H9 (cell line): Measurements from ENCODE around the gene CTSE. TPM values are rescaled to one million over a fixed set of nuclear protein-coding genes. Genes with fewer than 3 reads are reported as not detected.
"Not testable (repeated sequence)": the region's sequence is repeated elsewhere in the genome, so short reads cannot be mapped to it uniquely, and the experiment has no call there.

ENCODE experiments used
- DNase-seq: peaks from one replicate; pipeline ENCODE4 v3.0.0-alpha.2; 2017
- H2AFZ ChIP-seq: one replicate; pipeline ENCODE4 v1.6.1; 2013; ENCODE audit warnings: mild to moderate bottlenecking, low read length, control low read depth, moderate library complexity
- H2AK5ac ChIP-seq: 2 replicates; pipeline ENCODE4 v1.6.1; 2013; ENCODE audit warnings: low read length, control low read depth, mixed read lengths; ENCODE audit not compliant: insufficient read length
- H2BK120ac ChIP-seq: one replicate; pipeline ENCODE4 v1.6.1; 2013; ENCODE audit warnings: low read depth, mild to moderate bottlenecking, low read length, control low read depth, inconsistent platforms; ENCODE audit not compliant: poor library complexity, severe bottlenecking
- H2BK12ac ChIP-seq: 2 replicates; pipeline ENCODE4 v1.6.1; 2013; ENCODE audit warnings: low read length, control low read depth, mixed read lengths, low read depth; ENCODE audit not compliant: insufficient read length
- H2BK15ac ChIP-seq: 2 replicates; pipeline ENCODE4 v1.6.1; 2013; ENCODE audit warnings: low read depth, low read length, control low read depth
- H2BK20ac ChIP-seq: one replicate; pipeline ENCODE4 v1.6.1; 2013; ENCODE audit warnings: low read depth, mild to moderate bottlenecking, low read length, control low read depth, inconsistent platforms; ENCODE audit not compliant: poor library complexity, severe bottlenecking
- H2BK5ac ChIP-seq: 2 replicates; pipeline ENCODE4 v1.6.1; 2013; ENCODE audit warnings: low read length, control low read depth, mixed read lengths; ENCODE audit not compliant: insufficient read length
- H3K14ac ChIP-seq: 2 replicates; pipeline ENCODE4 v1.6.1; 2013; ENCODE audit warnings: low read length, control low read depth; ENCODE audit not compliant: insufficient read depth
- H3K18ac ChIP-seq: 2 replicates; pipeline ENCODE4 v1.6.1; 2013; ENCODE audit warnings: low read depth, mild to moderate bottlenecking, mixed read lengths, low read length, control low read depth; ENCODE audit not compliant: insufficient read length
- H3K23ac ChIP-seq: 2 replicates; pipeline ENCODE4 v1.6.1; 2013; ENCODE audit warnings: low read length, control low read depth, mixed read lengths, low read depth; ENCODE audit not compliant: insufficient read length
- H3K23me2 ChIP-seq: 2 replicates; pipeline ENCODE4 v1.6.1; 2013; ENCODE audit warnings: low read depth, mild to moderate bottlenecking, mixed read lengths, low read length, control low read depth; ENCODE audit not compliant: insufficient read length, poor library complexity, severe bottlenecking
- H3K27ac ChIP-seq: 2 replicates; pipeline ENCODE4 v1.5.1; 2013; ENCODE audit warnings: low read length, control low read depth, mixed read lengths, low read depth; ENCODE audit not compliant: insufficient read length
- H3K27me3 ChIP-seq: 2 replicates; pipeline ENCODE4 v1.6.1; 2013; ENCODE audit warnings: low read length, control low read depth, inconsistent platforms; ENCODE audit not compliant: insufficient read depth
- H3K4ac ChIP-seq: 2 replicates; pipeline ENCODE4 v1.6.1; 2013; ENCODE audit warnings: low read depth, mild to moderate bottlenecking, control low read depth, inconsistent platforms, low read length, moderate library complexity
- H3K4me1 ChIP-seq: 2 replicates; pipeline ENCODE4 v1.6.1; 2013; ENCODE audit warnings: low read length, control low read depth, inconsistent platforms; ENCODE audit not compliant: insufficient read depth
- H3K4me2 ChIP-seq: 2 replicates; pipeline ENCODE4 v1.6.1; 2013; ENCODE audit warnings: low read length, control low read depth, mixed read lengths; ENCODE audit not compliant: insufficient read length, insufficient read depth
- H3K56ac ChIP-seq: 2 replicates; pipeline ENCODE4 v1.6.1; 2013; ENCODE audit warnings: low read depth, mild to moderate bottlenecking, mixed read lengths, low read length, control low read depth; ENCODE audit not compliant: insufficient read length
- H3K79me1 ChIP-seq: 2 replicates; pipeline ENCODE4 v1.6.1; 2013; ENCODE audit warnings: low read depth, mild to moderate bottlenecking, moderate library complexity, low read length, control low read depth, inconsistent platforms; ENCODE audit not compliant: insufficient read depth, poor library complexity, severe bottlenecking
- H3K79me2 ChIP-seq: 2 replicates; pipeline ENCODE4 v1.6.1; 2013; ENCODE audit warnings: low read length, control low read depth, inconsistent platforms; ENCODE audit not compliant: insufficient read depth
- H3K9ac ChIP-seq: 2 replicates; pipeline ENCODE4 v1.6.1; 2013; ENCODE audit warnings: low read length, control low read depth, mixed read lengths; ENCODE audit not compliant: insufficient read length; ENCODE audit errors: extremely low read depth
- H3K9me3 ChIP-seq: one replicate; pipeline ENCODE4 v1.6.1; 2013; ENCODE audit warnings: low read depth, low read length, inconsistent platforms; ENCODE audit not compliant: control insufficient read depth
- H3T11ph ChIP-seq: one replicate; pipeline ENCODE4 v1.6.1; 2013; ENCODE audit warnings: mild to moderate bottlenecking, low read length, control low read depth, inconsistent platforms
- H4K20me1 ChIP-seq: one replicate; pipeline ENCODE4 v1.6.1; 2013; ENCODE audit not compliant: control insufficient read depth, insufficient read length, insufficient read depth
- H4K5ac ChIP-seq: 2 replicates; pipeline ENCODE4 v1.6.1; 2013; ENCODE audit warnings: low read depth, mild to moderate bottlenecking, mixed read lengths, low read length, control low read depth; ENCODE audit not compliant: insufficient read length
- H4K8ac ChIP-seq: replicated peaks from 2 replicates; pipeline ENCODE4 v1.6.1; 2013; ENCODE audit warnings: low read length, control low read depth, mixed read lengths, low read depth; ENCODE audit not compliant: insufficient read length
- H4K91ac ChIP-seq: 2 replicates; pipeline ENCODE4 v1.6.1; 2013; ENCODE audit warnings: low read depth, mild to moderate bottlenecking, moderate library complexity, mixed read lengths, low read length, control low read depth; ENCODE audit not compliant: insufficient read length
- H3K27ac Mint-ChIP-seq, 3 experiments: 2 replicates in 2 of 3; 3 replicates in 1 of 3; pipeline ENCODE4 v1.8.0; 2020 to 2021; ENCODE audit warnings: mixed read lengths in 3 of 3, mild to moderate bottlenecking in 1 of 3, moderate library complexity in 1 of 3
- H3K27me3 Mint-ChIP-seq: 2 replicates; pipeline ENCODE4 v1.8.0; 2021; ENCODE audit warnings: low read depth, mild to moderate bottlenecking, moderate library complexity, mixed read lengths
- H3K36me3 Mint-ChIP-seq, 3 experiments: 2 replicates in 2 of 3; 3 replicates in 1 of 3; pipeline ENCODE4 v1.8.0; 2020 to 2021; ENCODE audit warnings: low read depth in 3 of 3, mixed read lengths in 3 of 3; ENCODE audit not compliant: insufficient read depth in 1 of 3
- H3K4me1 Mint-ChIP-seq, 2 experiments: 2 replicates each; pipeline ENCODE4 v1.8.0; 2020; ENCODE audit warnings: mixed read lengths in 2 of 2
- H3K4me3 Mint-ChIP-seq, 2 experiments: 2 replicates in 1 of 2; 3 replicates in 1 of 2; pipeline ENCODE4 v1.8.0; 2020 to 2021; ENCODE audit warnings: mild to moderate bottlenecking in 2 of 2, mixed read lengths in 2 of 2, moderate library complexity in 1 of 2
- H3K9me3 Mint-ChIP-seq, 2 experiments: 2 replicates in 1 of 2; 3 replicates in 1 of 2; pipeline ENCODE4 v1.8.0; 2020; ENCODE audit warnings: mild to moderate bottlenecking in 2 of 2, mixed read lengths in 2 of 2, moderate library complexity in 1 of 2
- WGBS: extraction: QIAGEN DNeasy Blood & Tissue Kit; methylation state at CpG from one replicate; pipeline ENCODE4 v1.1.7; 2013; ENCODE audit warnings: missing lambda C conversion rate, low lambda C conversion rate, mixed read lengths; ENCODE audit not compliant: insufficient read length; ENCODE audit errors: extremely low coverage; 5-methylcytosine and 5-hydroxymethylcytosine counted together
- total RNA-seq: library from RNA; stranded (reverse); gene quantifications from 2 replicates; pipeline ENCODE4 v1.2.1, GENCODE V29; 2021
- TF ChIP-seq, protein P1 (sequence below): fragments of 200-600 bp; sonication (generic); conservative IDR thresholded peaks from 3 replicates; pipeline ENCODE4 v1.8.0; 2021; ENCODE audit warnings: antibody characterized with exemption, mild to moderate bottlenecking

CTSE gene
- total RNA-seq, 1 experiment from 2014 or later: not detected

DNA sequence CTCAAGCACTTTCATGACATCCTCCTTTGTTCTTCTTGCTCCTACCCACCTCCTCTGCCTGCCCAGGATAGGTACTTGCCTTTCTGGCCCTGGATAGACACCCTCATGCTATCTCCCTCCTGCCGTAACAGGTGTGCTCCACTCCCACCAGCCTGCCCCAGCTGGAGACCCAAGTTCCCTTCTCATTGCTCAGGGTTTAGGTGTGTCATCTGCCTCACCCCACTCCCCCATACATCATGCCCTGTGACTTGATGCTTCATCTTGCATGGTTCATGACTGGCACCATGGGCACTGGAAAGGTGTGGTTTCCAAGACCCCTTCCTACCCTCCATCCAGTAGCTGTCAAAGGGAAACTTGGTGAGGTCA lies 35.2 kb upstream of the CTSE start:
- Histone ChIP-seq H4K91ac (no peak overlapping the region), H3K27me3 (no peaks in the 10 kb centered on the region), H2BK120ac (no peak overlapping the region), H3K79me1 (no peaks in the 10 kb centered on the region), H3K9ac (no peak overlapping the region), H4K20me1 (no peaks in the 10 kb centered on the region), H3K23me2 (no peaks in the 10 kb centered on the region), H3K9me3 (no peaks in the 10 kb centered on the region), H2BK15ac (no peak overlapping the region), H2AFZ (no peak overlapping the region), H2BK20ac (no peak overlapping the region), H4K5ac (no peak overlapping the region), H2AK5ac (no peak overlapping the region), H3K14ac (no peak overlapping the region), H3K4ac (no peak overlapping the region), H3T11ph (no peak overlapping the region), H2BK12ac (no peak overlapping the region), H4K8ac (no peak overlapping the region), H3K4me2 (no peak overlapping the region), H3K79me2 (no peaks in the 10 kb centered on the region), H3K18ac (no peak overlapping the region), H2BK5ac (no peak overlapping the region), H3K27ac (no peak overlapping the region), H3K4me1 (no peaks in the 10 kb centered on the region; the same call in 1 of the 2 replicates), H3K23ac (no peak overlapping the region), H3K56ac (no peak overlapping the region)
- Mint-ChIP-seq H3K27ac (no peak overlapping the region), H3K4me3 (no peak overlapping the region), H3K36me3 (peaks cover 6 to 10% (median 9%) of the 10 kb centered on the region in 3 experiments), H3K9me3 (peaks cover 12 to 16% of the 10 kb centered on the region in 2 experiments), H3K27me3 (peaks cover 5% of the 10 kb centered on the region), H3K4me1 (peaks cover 0 to 6% of the 10 kb centered on the region in 2 experiments; a peak in 1 of 4 replicates)
- TF ChIP-seq, protein P1, sequence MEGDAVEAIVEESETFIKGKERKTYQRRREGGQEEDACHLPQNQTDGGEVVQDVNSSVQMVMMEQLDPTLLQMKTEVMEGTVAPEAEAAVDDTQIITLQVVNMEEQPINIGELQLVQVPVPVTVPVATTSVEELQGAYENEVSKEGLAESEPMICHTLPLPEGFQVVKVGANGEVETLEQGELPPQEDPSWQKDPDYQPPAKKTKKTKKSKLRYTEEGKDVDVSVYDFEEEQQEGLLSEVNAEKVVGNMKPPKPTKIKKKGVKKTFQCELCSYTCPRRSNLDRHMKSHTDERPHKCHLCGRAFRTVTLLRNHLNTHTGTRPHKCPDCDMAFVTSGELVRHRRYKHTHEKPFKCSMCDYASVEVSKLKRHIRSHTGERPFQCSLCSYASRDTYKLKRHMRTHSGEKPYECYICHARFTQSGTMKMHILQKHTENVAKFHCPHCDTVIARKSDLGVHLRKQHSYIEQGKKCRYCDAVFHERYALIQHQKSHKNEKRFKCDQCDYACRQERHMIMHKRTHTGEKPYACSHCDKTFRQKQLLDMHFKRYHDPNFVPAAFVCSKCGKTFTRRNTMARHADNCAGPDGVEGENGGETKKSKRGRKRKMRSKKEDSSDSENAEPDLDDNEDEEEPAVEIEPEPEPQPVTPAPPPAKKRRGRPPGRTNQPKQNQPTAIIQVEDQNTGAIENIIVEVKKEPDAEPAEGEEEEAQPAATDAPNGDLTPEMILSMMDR: no peak
- DNase-seq: no peak
- WGBS: no CpG with 5 or more reads among the region's 1 CpG

DNA sequence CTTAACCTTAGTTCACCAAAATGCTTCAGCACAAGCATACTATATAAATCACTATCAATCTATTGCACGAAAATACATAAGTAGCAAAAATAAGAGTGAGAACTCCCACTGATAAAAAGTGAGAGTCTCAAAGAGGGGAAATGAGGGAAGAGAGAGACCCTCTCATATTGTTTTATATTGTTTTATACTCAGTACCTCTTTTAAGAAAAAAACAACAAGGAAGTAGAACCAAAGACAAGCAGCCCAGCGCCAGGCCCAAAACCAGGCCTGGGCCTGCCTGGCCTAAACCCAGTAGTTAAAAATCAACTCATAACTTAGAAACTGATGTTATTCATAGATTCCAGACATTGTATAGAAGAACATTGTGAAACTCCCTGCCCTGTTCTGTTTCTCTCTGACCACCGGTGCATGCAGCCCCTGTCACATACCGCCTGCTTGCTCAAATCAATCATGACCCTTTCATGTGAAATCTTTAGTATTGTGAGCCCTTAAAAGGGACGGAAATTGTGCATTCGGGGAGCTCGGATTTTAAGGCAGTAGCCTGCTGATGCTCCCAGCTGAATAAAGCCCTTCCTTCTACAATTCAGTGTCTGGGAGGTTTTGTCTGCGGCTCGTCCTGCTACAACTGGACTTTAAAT lies 34.7 kb upstream of the CTSE start:
- not testable (repeated sequence) for DNase-seq, H3K4me1 Mint-ChIP-seq
- no CpG with 5 or more reads among the region's 9 CpGs for WGBS

More for the DNA sequence above, 34.7 kb upstream of the CTSE start:
- H2BK120ac ChIP-seq, H4K20me1 ChIP-seq, H2AK5ac ChIP-seq, H3K27me3 Mint-ChIP-seq, H3K23ac ChIP-seq, H3K56ac ChIP-seq, H4K91ac ChIP-seq, H3K4me3 Mint-ChIP-seq, H3K18ac ChIP-seq, H3K4me2 ChIP-seq, H3K14ac ChIP-seq, H3K4ac ChIP-seq, H2BK5ac ChIP-seq, H2AFZ ChIP-seq, H4K5ac ChIP-seq, H3K9ac ChIP-seq, H3K23me2 ChIP-seq, H3K27me3 ChIP-seq, H2BK12ac ChIP-seq, H3K27ac ChIP-seq, H3K79me1 ChIP-seq, H4K8ac ChIP-seq, H2BK15ac ChIP-seq, H3K9me3 ChIP-seq, H3K27ac Mint-ChIP-seq, H3K4me1 ChIP-seq, H3K79me2 ChIP-seq, H3T11ph ChIP-seq, H2BK20ac ChIP-seq: not testable (repeated sequence)
- Mint-ChIP-seq H3K36me3 (peaks cover 6 to 10% (median 10%) of the 10 kb centered on the region in 3 experiments), H3K9me3 (peaks cover 11 to 12% of the 10 kb centered on the region in 2 experiments)
